Stimulated activated CD8-positive, alpha-beta memory T cell treated with anti-CD3 and anti-CD28 coated beads, Interleukin-15, amount 100 ng/mL, for 4 hours (primary cell): Measurements from ENCODE around the gene ZNF541.
"Not testable (repeated sequence)": the region's sequence is repeated elsewhere in the genome, so short reads cannot be mapped to it uniquely, and the experiment has no call there.

Experiments used
- DNase-seq, 2 donors: peaks; one replicate each; pipeline ENCODE4 v3.0.0-alpha.2; 2020; ENCODE audit warnings: low read depth in 2 of 2

ZNF541 gene

DNA sequence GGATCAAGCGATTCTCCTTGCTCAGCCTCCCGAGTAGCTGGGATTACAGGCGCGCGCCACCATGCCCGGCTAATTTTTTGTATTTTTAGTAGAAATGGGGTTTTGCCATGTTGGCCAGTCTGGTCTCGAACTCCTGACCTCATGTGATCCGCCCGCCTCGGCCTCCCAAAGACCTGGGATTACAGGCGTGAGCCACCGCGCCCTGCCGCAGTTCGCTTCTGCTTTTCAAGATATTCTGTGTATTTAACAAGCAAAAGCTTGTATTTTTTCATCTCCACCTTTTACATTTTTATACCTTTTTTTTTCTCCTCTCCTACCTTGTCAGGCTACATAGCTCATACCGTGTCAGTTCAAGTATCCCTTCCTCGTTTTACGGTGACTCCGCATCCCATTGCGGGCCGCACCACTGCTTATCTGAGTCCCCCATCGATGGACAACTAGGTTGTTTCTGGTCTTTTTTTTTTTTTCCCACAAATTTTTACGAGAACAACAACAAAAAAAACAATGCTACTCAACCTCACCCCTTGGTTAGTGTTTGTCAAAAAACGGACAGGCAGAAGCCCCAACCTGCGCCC lies 26.8 kb upstream of the ZNF541 start:
- DNase-seq, result not testable (repeated sequence)

DNA sequence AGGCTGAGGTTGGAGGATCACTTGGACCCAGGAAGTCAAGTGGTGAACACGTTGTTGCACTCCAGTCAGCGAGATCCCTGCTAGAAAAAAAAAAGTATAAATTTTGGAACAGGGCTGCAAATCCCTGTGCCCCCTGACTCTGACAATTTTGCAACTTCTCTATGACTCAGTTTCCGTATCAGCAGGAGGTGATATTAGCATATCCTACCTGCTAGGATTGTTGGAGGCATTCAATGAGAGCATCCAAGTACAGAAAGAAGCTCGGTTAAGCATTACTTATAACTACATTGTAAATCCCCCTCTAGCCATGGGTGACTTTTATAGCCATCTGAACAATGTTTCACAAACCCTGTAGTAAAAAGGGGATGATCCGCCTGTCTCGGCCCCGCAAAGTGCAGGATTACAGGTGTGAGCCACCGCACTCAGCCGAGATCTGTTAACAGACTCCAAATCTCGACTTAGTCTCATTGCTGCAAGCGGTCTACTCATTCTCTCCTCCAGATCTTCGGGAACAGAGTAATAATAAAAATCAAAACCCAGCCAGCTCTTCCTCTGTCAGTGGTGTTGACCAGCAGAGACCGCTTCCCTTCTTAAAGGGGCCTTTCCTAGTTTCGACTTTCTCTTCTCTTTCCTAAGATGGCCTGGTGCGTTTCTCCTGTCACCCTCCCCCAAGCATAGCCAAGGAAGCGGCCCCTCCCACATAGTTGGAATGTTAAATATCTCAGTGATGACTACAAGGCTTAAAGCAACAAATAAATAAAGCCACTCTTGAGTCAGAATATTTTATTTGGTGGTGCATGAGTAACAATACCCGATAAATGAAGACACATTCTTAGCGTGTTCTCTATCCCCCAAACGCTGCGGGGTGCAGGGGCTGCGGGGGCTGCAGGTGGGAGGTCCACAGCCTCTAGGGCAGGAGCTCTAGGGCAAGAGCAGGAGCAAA lies 25.7 kb upstream of the ZNF541 start:
- no peak for DNase-seq

DNA sequence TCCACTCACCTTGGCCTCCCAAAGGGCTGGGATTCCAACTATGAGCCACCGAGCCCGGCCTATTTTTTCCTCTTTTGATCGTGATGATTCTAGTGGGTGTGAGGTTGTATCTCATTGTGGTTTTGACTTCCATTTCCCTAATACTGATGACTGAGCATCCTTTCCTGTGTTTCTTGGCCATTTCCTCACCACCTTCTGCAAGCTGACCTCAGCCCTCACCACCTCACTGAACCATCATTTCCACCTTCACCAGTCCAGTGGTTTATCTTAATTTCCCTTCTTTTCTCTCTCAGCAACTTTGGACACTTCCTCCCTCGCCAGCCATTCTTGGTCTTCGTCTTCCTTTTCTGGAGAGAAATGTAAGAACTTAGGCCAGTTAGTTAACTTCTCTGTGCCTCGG lies 23.0 kb upstream of the ZNF541 start:
- no peak for DNase-seq

DNA sequence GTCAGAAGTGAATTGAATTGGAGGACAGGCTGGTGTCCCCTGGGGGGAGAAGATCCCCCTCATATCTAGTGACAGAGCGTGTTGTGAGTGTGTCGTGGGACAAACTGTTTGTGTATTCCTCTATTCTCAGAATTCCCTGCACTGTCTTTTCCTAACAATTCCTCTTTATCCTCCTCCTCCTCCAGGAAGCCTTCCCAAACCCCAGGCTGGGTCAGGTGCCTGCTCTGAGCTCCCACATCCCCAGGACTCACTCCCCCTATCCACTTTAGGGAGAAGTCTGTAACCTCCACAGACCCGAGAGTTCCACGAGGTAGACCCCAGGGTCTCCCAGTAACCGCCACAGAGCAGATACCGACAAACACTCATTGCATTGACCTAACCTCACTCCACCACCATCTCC lies 20.9 kb upstream of the ZNF541 start:
- DNase-seq, result no peak

DNA sequence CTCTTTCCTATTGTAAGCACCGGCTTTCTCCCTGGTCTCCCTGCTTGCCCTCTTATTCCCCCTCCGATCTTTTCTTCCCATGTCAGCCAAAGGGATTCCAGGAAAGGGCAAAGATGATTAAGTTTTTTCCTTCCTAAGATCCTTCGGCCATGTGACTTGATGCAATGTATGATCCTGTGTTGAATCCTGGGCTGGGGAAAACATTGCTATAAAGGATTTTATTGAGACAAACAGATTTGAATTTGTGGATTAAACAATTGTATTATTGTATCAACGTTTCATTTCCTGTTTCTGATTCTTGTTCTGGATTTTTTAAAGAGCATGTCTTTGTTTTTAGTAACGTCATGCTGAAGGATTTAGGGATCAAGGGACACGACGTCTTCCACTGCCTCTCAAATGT lies 16.9 kb upstream of the ZNF541 start:
- no peak for DNase-seq

DNA sequence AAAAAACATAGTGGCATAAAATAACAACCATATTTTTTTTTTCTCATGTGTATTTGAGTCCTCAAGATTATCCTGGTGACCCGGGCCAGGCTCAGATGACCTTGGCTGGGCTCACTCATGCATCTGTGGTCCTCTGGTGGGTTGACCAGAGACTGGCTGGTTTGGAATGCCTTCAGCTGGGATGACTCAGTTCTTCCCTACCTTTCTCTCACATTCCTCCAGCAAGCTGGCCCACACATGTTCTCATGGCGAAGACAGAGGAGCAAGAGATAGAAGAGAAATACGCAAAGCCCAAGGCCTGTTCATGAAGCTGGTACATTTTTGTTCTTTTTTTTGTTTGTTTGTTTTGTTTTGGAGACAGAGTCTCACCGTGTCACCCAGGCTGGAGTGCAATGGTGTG lies 14.3 kb upstream of the ZNF541 start:
- no peak for DNase-seq

DNA sequence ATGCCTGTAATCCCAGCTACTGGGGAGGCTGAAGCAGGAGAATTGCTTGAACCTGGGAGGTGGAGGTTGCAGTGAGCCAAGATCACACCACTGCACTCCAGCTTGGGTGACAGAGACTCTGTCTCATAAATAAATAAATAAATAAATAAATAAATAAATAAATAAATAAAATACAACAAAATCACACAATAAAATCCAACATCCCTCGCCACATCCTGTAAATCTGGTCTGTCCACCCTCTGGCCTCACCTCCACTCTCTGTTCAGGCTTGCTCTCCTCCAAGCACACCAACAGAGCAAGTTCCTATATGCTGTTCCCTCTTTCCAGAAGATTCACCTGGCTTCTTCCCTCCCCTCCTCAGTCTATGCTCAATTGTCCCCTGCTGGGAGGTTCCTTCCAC lies 10.2 kb upstream of the ZNF541 start:
- DNase-seq, result not testable (repeated sequence)

DNA sequence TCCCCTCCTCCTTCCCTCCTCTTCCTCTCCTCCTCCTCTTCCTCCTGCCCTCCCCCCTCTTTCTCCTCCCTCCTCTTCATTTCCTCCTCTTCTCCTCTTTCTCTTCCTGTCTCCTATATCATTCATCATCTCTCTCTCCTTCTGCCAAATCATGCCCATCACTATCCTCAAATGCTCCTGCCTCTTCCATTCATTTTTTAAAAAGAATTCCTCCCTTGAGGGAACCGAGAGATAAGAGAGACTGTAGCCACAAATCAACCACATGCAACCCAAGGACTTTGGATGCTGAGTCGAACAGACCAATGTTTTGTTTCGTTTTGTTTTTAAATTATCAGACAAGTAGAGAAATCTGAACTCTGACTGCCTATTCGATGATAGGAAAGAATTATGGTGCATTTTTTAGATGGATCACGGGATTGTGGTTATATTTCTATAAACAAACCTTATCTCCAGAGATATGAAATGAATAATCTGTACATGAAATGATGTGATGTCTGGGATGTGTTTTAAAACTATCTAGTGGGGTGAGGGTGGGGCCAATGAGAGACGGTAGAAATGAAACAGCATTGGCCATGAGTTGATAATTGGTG lies 9.5 kb upstream of the ZNF541 start:
- DNase-seq, result no peak

DNA sequence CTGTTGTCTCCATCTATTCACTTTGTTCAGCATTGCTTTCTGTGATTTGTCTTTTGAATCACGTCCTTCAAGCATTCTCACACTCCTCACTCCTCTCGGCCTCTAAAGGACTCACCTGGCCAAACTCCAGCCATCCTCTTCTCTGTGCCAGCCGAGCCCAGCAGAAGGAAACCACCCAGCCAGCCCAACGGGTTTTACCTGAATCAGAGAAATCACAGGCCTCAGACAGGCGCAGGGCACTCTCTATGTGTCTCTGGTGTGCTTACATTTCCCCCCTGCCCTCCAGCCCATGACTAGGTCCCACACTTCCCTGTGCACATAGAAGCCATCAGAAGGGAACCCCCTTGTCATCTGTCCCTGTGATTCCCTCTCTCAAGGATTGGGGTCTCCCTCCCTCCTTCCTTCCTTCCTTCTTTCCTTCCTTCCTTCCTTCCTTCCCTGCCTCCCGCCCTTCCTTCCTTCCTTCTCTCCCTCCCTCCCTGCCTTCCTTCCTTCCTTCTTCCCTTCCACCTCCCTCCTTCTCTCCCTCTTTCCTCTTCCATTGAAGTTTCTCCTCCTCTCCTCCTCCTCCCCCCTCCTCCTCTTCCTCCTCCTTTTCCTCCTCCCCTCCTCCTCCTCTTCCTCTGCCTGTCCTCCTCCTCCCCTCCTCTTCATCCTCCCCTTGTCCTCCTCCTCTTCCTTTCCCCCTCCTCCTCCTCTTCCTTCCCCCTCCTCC lies 8.8 kb upstream of the ZNF541 start:
- DNase-seq, result no peak

DNA sequence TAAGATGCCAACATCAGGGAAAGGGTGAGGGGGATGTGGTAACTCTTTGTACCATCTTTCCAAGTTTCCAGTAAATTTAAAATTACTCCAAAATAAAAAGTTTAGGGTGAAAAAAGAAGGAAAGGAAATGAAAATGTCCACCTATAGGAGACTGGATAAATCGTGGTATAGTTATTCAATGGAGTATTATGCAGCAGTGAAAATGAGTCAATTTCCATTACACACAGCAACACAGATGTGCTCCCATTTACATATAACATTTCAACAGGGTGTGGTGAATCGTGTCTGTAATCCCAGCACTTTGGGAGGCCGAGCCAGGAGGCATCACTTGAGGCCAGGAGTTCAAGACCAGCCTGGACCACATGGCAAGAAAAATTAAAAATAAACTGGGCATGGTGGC lies 7.4 kb upstream of the ZNF541 start:
- no peak for DNase-seq

DNA sequence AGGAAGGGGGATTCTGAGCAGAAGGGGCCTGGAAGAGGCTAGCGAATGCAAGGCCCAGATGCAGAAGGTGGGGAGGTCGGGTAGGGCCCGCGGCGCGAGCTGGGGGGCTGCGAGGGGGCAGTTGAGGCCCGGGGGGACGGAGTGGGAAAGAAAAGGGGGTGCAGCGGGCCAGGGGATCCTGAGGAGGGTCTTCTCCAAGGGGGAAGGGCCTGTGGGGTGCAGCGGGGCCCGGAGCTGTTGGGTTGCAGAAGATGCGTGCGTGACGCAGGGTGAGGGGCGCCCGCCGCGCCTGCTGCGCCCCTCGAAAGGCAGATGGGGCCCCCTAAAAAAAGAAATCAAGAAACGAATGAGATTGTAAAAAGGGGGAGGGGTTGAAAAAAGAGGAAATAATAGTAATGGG lies 313 bp downstream of the ZNF541 start:
- no peak for DNase-seq

DNA sequence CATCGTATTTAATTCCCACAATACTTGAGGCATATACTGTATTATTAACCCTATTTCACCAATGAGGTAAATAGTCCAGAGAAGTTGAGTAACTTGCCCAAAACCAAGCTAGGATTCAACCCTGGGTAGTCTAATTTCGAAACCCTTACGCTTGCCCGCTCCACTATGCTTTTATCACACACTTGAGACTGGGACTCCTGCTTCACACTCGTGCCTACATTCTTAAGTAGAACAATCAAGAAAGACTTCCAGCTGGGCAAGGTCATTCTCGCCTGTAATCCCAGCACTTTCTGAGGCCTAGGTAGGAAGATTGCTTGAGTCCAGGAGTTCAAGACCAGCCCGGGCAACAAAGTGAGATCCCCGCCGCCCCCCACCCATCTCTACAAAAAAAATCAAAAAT lies 3.6 kb downstream of the ZNF541 start:
- no peak for DNase-seq

DNA sequence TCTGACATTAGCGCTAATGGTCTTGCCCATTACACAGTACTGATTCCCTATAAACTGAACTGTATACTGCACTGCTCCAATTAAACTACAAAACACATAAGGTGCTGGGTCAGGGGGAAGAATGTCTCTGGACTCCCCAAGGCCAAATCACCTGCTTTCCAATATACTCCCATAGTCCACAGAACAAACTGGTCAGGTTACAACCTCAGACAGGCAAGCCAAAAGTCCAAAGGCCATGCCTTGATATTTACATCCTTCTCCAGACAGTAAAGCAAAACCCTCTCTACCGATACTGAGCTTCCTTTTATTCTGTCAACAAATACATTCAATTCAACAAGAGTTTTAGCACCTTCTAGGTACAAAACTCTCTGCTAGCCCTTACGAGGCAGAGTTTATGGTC lies 8.9 kb downstream of the ZNF541 start:
- no peak for DNase-seq

DNA sequence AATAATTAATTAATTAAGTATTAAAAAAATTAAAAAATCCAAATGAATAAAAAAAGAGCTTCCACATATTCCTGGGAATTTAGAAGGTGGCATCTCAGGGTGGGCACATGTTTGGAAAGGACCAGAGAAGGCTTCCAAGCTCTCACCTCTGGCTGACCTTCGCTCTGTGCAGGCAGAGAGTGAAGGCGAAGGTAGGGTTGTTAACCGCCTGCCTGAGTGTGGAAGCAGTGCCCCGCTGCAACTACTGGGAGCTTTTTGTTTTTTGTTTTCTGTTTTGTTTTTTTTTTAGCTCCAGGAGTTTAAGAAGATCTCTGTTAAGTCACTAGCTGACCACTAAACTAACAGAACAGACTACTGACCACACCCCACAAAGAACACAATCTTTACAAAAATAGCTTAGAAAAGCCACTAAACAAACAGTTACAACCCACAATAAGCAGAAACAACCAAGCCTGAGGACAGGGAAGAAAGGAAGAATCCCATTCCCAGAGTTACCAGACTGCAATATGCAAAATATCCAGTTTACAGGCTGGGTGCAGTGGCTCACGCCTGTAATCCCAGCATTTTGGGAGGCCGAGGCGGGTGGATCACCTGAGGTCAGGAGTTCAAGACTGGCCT lies 11.4 kb downstream of the ZNF541 start:
- DNase-seq, result no peak

DNA sequence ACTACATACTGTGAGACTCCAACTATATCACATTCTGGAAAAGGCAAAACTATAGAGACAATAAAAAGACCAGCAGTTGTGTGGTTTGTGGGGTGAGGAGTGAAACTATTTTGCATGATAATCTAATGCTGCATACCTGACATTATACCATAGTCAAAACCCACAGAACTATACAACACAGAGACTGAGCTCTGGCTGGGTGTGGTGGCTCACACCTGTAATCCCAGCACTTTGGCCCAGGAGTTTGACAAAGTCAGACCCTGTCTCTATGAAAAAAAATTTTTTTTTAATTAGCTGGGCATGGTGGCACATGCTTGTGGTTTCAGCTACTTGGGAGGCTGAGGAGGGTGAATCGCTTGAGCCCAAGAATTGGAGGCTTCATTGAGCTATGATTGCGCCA lies 11.9 kb downstream of the ZNF541 start:
- no peak for DNase-seq

DNA sequence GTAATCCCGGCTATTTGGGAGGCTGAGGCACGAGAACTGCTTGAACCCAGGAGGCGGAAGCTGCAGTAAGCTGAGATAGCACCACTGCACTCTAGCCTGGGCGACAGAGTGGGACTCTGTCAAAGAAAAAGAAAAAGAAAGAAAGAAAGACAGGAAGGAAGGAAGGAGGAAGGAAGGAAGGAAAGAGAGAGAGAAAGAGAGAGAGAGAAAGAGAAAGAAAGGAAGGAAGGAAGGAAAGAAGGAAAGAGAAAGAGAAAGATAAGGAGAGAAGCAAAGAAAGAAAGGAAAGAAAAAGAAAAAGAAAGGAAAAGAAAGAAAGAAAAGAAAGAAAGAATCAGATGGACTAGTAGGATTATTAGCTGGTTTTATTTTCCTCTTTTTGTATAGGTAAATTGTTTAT lies 22.8 kb downstream of the ZNF541 start:
- DNase-seq, result no peak

DNA sequence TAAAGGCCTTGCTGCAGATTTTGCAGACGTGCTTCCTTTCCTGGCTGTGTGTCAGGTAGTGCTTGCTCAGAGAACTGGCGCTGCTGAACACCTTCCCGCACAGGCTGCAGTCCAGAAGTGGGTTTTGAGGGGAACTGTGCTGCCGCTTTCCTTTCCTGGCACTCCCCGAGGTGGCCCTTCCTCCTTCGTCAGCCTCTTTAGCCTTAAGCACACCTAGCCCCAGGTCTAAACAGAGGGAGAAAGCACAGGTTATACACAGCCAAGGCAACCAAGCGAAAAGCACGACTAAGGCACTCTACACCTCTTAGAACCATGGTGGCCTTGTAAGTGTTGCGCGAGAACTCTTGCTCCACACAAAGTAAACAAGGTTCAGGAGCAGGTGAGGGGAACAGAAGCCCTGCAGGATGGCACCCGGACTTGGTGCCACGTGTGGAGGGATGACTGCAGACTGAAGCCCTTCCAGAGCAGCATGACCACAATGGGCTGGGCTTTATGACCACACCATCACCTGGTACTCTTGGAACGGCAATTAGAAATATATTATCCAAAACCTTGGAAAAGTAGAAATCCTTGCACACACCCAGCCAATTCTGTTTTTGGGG lies 23.6 kb downstream of the ZNF541 start:
- DNase-seq, result no peak

DNA sequence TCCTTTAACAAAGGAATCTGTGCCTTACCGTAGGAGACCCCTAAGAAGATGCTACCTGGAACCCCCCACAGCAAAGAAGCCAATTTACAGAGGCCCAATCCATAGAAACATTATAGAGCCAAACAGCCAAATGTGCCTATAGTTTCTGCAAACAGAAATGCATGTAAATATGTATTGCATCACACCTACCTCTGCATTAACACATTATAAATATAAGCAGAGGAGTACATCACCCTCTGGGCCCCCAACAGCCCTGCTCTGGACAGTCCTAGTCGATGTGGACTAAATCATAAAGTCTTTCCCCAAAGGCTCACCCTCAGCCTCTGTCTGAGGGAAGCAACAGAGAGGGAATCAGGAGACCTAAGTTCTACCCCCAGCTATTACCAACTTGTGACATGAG lies 25.7 kb downstream of the ZNF541 start:
- DNase-seq, result no peak

DNA sequence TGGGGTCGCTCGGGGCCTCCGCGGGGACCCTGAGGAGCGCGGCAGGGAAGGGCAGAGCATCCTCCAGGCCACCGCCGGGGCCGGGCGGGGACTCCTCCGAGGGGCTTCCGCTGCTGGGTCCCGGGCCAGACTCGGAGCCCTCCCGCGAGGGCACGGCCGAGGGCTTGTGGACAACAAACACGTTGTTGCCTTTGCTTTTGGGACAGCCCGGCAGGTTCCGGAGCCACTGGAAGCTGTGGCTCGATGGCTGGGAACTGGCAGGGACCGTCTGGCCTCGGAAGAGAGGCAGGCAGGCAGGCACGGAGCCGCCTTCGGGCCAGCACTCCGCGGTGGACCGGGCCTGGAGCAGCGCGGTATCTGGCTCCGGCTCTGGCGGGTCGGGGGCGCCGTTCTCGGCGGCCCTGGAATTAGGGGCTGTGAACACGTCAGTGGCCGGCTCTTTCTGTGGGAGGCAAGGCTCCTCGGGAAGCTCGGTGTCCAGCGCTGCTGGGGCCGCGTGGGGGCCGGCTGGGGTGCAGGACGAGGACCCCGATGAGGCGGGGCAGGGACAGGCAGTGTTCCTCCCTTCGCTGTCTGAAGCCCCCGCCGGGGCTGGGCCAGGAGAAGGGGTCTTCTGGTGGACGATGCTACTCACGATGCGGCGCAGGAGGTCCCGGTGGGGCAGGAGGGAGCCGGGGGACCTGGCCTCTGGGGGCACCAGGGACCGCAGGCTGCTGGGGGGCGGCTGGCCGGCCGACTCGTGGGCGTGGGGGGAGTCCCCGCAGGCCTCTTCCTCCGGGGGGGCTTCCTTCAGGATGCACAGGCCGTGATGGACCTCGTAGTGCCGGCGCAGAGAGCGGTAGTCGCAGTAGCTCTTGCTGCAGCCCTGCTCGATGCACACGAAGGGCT lies 27.6 kb downstream of the ZNF541 start:
- DNase-seq, result no peak

DNA sequence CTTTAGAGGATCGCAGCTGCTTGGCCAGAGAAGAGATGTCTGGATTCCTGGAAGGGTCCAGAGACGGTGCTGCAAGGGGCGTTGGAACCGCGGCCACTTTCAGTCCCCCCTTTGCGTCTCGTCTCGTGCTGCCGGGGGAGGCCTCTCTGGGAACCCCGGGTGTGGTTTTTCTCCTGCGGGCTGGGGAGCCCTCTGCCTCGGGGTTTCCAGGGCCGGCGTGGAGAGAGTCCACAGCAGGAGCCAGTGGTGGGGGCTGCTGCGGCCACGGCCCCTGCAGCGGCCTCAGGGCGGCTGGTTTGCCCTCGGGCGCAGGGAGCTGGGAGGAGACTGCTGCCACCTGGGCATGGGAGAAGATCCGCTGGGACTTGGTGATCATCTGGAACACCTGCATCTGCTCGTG lies 28.5 kb downstream of the ZNF541 start:
- no peak for DNase-seq

DNA sequence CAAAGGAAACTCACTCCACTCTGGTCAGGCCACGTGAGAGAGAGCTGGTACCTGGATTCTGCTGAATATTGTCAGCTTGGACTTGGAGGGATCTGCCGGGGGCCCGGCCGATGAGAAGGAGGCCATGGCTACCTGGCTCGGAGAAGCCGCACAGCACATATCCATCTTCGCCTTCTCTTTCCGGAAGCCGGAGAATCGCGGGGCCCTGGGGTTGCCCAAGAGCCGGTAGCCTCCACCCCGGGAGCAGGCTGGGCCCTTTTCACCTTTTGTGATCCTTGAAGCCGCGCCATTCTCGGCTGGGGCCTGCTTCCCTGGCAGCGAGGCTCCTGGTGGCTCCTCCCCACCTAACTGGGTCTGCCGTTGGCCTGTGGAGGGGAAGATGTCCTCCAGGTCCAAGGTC lies 28.9 kb downstream of the ZNF541 start:
- no peak for DNase-seq
